ENCODE data around the gene ERBB4.

DNA sequence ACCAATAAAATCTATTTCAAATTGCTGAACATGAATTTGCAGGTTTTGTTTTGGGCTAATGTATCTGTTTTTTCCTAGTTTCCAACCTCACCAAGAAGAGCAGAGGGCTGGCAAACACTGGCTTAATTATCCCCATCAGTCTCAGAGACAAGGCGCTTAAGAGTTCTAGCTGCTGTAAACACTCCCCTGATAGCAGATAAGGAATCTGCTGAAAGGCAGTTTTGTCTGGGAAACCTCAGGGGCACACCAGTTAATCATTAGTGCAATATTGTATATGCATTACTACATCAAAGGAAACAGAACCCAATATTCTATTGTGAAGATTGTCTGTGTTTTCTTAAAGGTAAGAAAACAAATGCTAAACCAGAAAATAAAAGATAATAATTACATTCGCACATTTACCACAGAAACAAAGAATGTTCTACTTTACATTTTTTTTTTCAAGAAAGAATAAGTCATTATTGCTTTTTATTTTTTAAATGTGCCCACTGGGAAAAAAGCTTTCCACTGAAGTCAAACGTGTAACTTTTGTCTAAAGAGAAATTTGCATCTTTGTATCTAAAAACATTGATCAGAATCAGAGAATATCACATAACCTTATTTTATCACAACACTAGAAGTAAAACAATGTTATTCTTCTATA, 179.1 kb downstream of the ERBB4 start:
- TF ChIP-seq CTCF (IDR thresholded peaks at IDR 0.05) (no peak), POLR2A (IDR thresholded peaks at IDR 0.05) (no peak), POLR2AphosphoS5 (IDR thresholded peaks at IDR 0.05) (no peak), EP300 (IDR thresholded peaks at IDR 0.05; ENCODE audit: low read depth) (no peak)

Data from transverse colon (tissue), 4 donors.